PC-3 (cell line): ENCODE data around the gene SLC46A2. TPM values are rescaled to one million over a fixed set of nuclear protein-coding genes. Genes with fewer than 3 reads are reported as not detected.

Experiments used
- ATAC-seq: fragments of 200-7000 bp; cut with Tn5 transposase; 2 replicates; pipeline ENCODE4 v1.9.1; 2020; ENCODE audit warnings: mild to moderate bottlenecking, moderate library complexity
- BruUV-seq: library from RNA; stranded (reverse); fragments of 400-500 nt; replicated peaks from 2 replicates; lab custom pipeline; 2021; lab: Mats Ljungman, UMichigan
- CTCF ChIA-PET: fragments of 300-600 bp; sonication (Branson Sonifier 250); formaldehyde crosslinking; loops from one replicate; lab custom pipeline; 2022; ENCODE audit warnings: antibody characterized with exemption; lab: Charles Lee
- POLR2A ChIA-PET: fragments of 300-600 bp; sonication (Branson Sonifier 250); formaldehyde crosslinking; loops from one replicate; lab custom pipeline; 2022; ENCODE audit warnings: antibody characterized with exemption; ENCODE audit not compliant: unreplicated experiment; lab: Charles Lee
- DNase-seq: peaks from one replicate; pipeline ENCODE4 v3.0.0-alpha.2; 2015
- H2AFZ ChIP-seq: fragments of 300-600 bp; sonication (generic); 2 replicates; pipeline ENCODE4 v1.6.0; 2016; ENCODE audit warnings: antibody characterized with exemption, low read length
- H3F3A ChIP-seq: fragments of 300-600 bp; sonication (generic); one replicate; pipeline ENCODE4 v1.6.0; 2017; ENCODE audit warnings: antibody characterized with exemption, low read length, control low read depth, mild to moderate bottlenecking; ENCODE audit not compliant: unreplicated experiment
- H3K27ac ChIP-seq: fragments of 300-600 bp; sonication (generic); 2 replicates; pipeline ENCODE4 v1.5.1; 2016; ENCODE audit warnings: mild to moderate bottlenecking, low read length
- H3K27me3 ChIP-seq: fragments of 300-600 bp; sonication (generic); 2 replicates; pipeline ENCODE4 v1.6.1; 2016; ENCODE audit warnings: low read length, mixed read lengths
- H3K36me3 ChIP-seq: fragments of 300-600 bp; sonication (generic); 2 replicates; pipeline ENCODE4 v1.6.1; 2016; ENCODE audit warnings: low read depth, mixed run types, low read length, mixed read lengths
- H3K4me1 ChIP-seq: fragments of 300-600 bp; sonication (generic); 2 replicates; pipeline ENCODE4 v1.5.1; 2016; ENCODE audit warnings: low read length; ENCODE audit not compliant: insufficient read depth
- H3K4me2 ChIP-seq: fragments of 300-600 bp; sonication (generic); 2 replicates; pipeline ENCODE4 v1.6.0; 2016; ENCODE audit warnings: low read length
- H3K4me3 ChIP-seq: fragments of 300-600 bp; sonication (generic); 2 replicates; pipeline ENCODE4 v1.5.1; 2016; ENCODE audit warnings: mild to moderate bottlenecking, low read length, mixed read lengths
- H3K79me2 ChIP-seq: fragments of 300-600 bp; sonication (generic); 2 replicates; pipeline ENCODE4 v1.6.1; 2017; ENCODE audit warnings: low read length, mixed read lengths
- H3K9ac ChIP-seq: fragments of 300-600 bp; sonication (generic); 2 replicates; pipeline ENCODE4 v1.6.0; 2016; ENCODE audit warnings: mild to moderate bottlenecking, low read length
- H3K9me2 ChIP-seq: fragments of 300-600 bp; sonication (generic); replicated peaks from 2 replicates; pipeline ENCODE4 v1.6.1; 2016; ENCODE audit warnings: mixed run types, low read length, mixed read lengths
- H3K9me3 ChIP-seq: fragments of 300-600 bp; sonication (generic); 2 replicates; pipeline ENCODE4 v1.6.1; 2016; ENCODE audit warnings: low read length, mixed read lengths
- H4K20me1 ChIP-seq: fragments of 300-600 bp; sonication (generic); 2 replicates; pipeline ENCODE4 v1.6.1; 2016; ENCODE audit warnings: low read length, mixed read lengths
- CTCF ChIP-seq: fragments of 300-600 bp; sonication (generic); conservative IDR thresholded peaks from 2 replicates; pipeline ENCODE4 v1.5.1; 2017; ENCODE audit warnings: antibody characterized with exemption, low read depth, mild to moderate bottlenecking, low read length
- EZH2 ChIP-seq: fragments of 300-600 bp; sonication (generic); IDR thresholded peaks from one replicate; pipeline ENCODE4 v1.6.1; 2017; ENCODE audit warnings: antibody characterized with exemption, mild to moderate bottlenecking, low read length; ENCODE audit not compliant: unreplicated experiment
- EZH2phosphoT487 ChIP-seq: fragments of 300-600 bp; sonication (generic); IDR thresholded peaks from 2 replicates; pipeline ENCODE4 v1.6.1; 2018; ENCODE audit warnings: mild to moderate bottlenecking, antibody characterized with exemption, low read length, borderline replicate concordance
- intact Hi-C: fragments of 100-400 bp; cut with micrococcal nuclease; formaldehyde crosslinking; loops from 2 replicates; pipeline ENCODE4 v1.9.0; 2023
- total RNA-seq: library from RNA; depleted of rRNA; stranded (reverse); fragments of >200 nt; gene quantifications from 2 replicates; pipeline ENCODE4 v1.2.3, GENCODE V29; 2014

The SLC46A2 gene
- total RNA-seq, 1 experiment from 2014 or later, result not detected

- Histone ChIP-seq H3K9ac (no peak overlapping the region), H3K4me2 (peak overlapping the region; percentile 44; the same call in 1 of the 2 replicates), H3K9me2 (no peaks in the 10 kb centered on the region), H3K4me3 (no peak overlapping the region), H2AFZ (0 out of 2 replicates have a peak overlapping the region, but pooled peaks have one; percentile 18), H3K9me3 (no peaks in the 10 kb centered on the region), H3K79me2 (no peaks in the 10 kb centered on the region), H3K27me3 (no peaks in the 10 kb centered on the region), H3K4me1 (peaks cover 39% of the 10 kb centered on the region), H4K20me1 (no peaks in the 10 kb centered on the region), H3F3A (peaks cover 11% of the 10 kb centered on the region), H3K27ac (peak overlapping the region; percentile 100), H3K36me3 (no peaks in the 10 kb centered on the region)
- CTCF ChIA-PET, result no interaction called here
- POLR2A ChIA-PET, result interaction anchor here (0.7 kb wide), 1 partner anchor 18 kb away, joined by 23 read pairs; no protein-coding TSS in a partner anchor
- ATAC-seq (peak; percentile 8), DNase-seq (peak; percentile 79)
- TF ChIP-seq CTCF (no peak), EZH2phosphoT487 (no peak), EZH2 (no peak)
- intact Hi-C loops, result loop anchor here (1.0 kb wide), 1 partner anchor 37 kb away; no protein-coding TSS in a partner anchor
- no TSS peak for BruUV-seq
Observed at GRCh38 chr9:112866662-112867274, 23.9 kb downstream of the SLC46A2 start.

GRCh38 chr9:112864982-112865381 is 25.7 kb downstream of the SLC46A2 start:
- H3K9me2 ChIP-seq, result no peaks in the 10 kb centered on the region
- no peaks in the 10 kb centered on the region for H3K9me3 ChIP-seq
- no peak for DNase-seq
- ChIA-PET POLR2A (no interaction called here), CTCF (no interaction called here)
- H3K27ac ChIP-seq, result no peak overlapping the region
- no peaks in the 10 kb centered on the region for H3K79me2 ChIP-seq
- H3K27me3 ChIP-seq, result no peaks in the 10 kb centered on the region
- no peak overlapping the region for H3K9ac ChIP-seq
- TF ChIP-seq EZH2phosphoT487 (no peak), EZH2 (no peak), CTCF (no peak)
- no peaks in the 10 kb centered on the region for H4K20me1 ChIP-seq
- H3F3A ChIP-seq, result peaks cover 11% of the 10 kb centered on the region
- H2AFZ ChIP-seq, result no peak overlapping the region
- intact Hi-C loops, result no loop called here
- ATAC-seq, result no peak
- no TSS peak for BruUV-seq
- H3K4me3 ChIP-seq, result no peak overlapping the region
- no peak overlapping the region for H3K4me2 ChIP-seq
- no peaks in the 10 kb centered on the region for H3K36me3 ChIP-seq
- H3K4me1 ChIP-seq, result peaks cover 27% of the 10 kb centered on the region

- Histone ChIP-seq H3K9me3 (no peaks in the 10 kb centered on the region), H3K4me1 (peaks cover 21% of the 10 kb centered on the region), H3K4me3 (no peak overlapping the region), H2AFZ (no peak overlapping the region), H3K4me2 (no peak overlapping the region), H3F3A (peaks cover 11% of the 10 kb centered on the region), H3K9ac (no peak overlapping the region), H3K36me3 (no peaks in the 10 kb centered on the region), H3K27ac (no peak overlapping the region), H3K9me2 (no peaks in the 10 kb centered on the region), H4K20me1 (no peaks in the 10 kb centered on the region), H3K27me3 (no peaks in the 10 kb centered on the region), H3K79me2 (no peaks in the 10 kb centered on the region)
- POLR2A ChIA-PET, result no interaction called here
- DNase-seq (no peak), ATAC-seq (no peak)
- intact Hi-C loops, result no loop called here
- no TSS peak for BruUV-seq
- TF ChIP-seq EZH2, result no peak
- TF ChIP-seq EZH2phosphoT487, result no peak
- no peak for TF ChIP-seq CTCF
- CTCF ChIA-PET, result no interaction called here
Observed at GRCh38 chr9:112864403-112864802, 26.3 kb downstream of the SLC46A2 start.
